H1 (cell line): ENCODE data around the gene PROX2. TPM values are rescaled to one million over a fixed set of nuclear protein-coding genes. Genes with fewer than 3 reads are reported as not detected.

Experiments
- HDAC6 ChIP-seq: IDR thresholded peaks from one replicate; pipeline ENCODE4 v1.7.1; 2012; ENCODE audit warnings: low read depth, mild to moderate bottlenecking, inconsistent platforms, low read length, moderate library complexity
- JUN ChIP-seq: IDR thresholded peaks from 2 replicates; pipeline ENCODE4 v1.6.1; 2011; ENCODE audit warnings: low read depth, mild to moderate bottlenecking, improper control_type of control experiment, low read length
- SIX5 ChIP-seq: IDR thresholded peaks from 2 replicates; pipeline ENCODE4 v1.6.1; 2011; ENCODE audit warnings: mild to moderate bottlenecking, low read depth, low read length
- polyA plus RNA-seq, 7 experiments: library from polyadenylated mRNA; depleted of rRNA in 3 of 7; stranded (reverse) in 5 of 7; unstranded in 2 of 7; fragments of >200 nt in 5 of 7; fragments of 200-250 nt in 2 of 7; gene quantifications; 1 replicate in 5 of 7; 2 replicates in 1 of 7; 4 replicates in 1 of 7; pipeline versions ENCODE4 v1.2.1 to v1.2.3, GENCODE V29; 2011 to 2013; ENCODE audit warnings: missing spikeins in 2 of 7, mixed read lengths in 2 of 7
- total RNA-seq: library from RNA; stranded (reverse); fragmentation: NEBNext Ultra II Directional; extraction: Animal tissue kit (Norgen Biotek cat#: 25700); gene quantifications from 2 replicates; pipeline ENCODE4 v1.2.1, GENCODE V29; 2021
- TF ChIP-seq, protein P1 (sequence below): fragments of 300-600 bp; sonication (generic); IDR thresholded peaks from 2 replicates; pipeline ENCODE4 v1.7.1; 2012; ENCODE audit warnings: low read length, moderate library complexity, mild to moderate bottlenecking, inconsistent platforms; ENCODE audit not compliant: insufficient replicate concordance
- TF ChIP-seq, protein P2 (sequence below): IDR thresholded peaks from 2 replicates; pipeline ENCODE4 v1.6.1; 2011; ENCODE audit warnings: low read length, improper control_type of control experiment

The PROX2 gene
- total and polyA plus RNA-seq, 2 of the 8 experiments (the other 6 are each of a cell fraction or from before 2014, with no cell fraction given), result 0.03 TPM; not detected in 1

GRCh38 chr14:74868739-74869138, 7.2 kb downstream of the PROX2 start (continued):
- TF ChIP-seq, protein P1, sequence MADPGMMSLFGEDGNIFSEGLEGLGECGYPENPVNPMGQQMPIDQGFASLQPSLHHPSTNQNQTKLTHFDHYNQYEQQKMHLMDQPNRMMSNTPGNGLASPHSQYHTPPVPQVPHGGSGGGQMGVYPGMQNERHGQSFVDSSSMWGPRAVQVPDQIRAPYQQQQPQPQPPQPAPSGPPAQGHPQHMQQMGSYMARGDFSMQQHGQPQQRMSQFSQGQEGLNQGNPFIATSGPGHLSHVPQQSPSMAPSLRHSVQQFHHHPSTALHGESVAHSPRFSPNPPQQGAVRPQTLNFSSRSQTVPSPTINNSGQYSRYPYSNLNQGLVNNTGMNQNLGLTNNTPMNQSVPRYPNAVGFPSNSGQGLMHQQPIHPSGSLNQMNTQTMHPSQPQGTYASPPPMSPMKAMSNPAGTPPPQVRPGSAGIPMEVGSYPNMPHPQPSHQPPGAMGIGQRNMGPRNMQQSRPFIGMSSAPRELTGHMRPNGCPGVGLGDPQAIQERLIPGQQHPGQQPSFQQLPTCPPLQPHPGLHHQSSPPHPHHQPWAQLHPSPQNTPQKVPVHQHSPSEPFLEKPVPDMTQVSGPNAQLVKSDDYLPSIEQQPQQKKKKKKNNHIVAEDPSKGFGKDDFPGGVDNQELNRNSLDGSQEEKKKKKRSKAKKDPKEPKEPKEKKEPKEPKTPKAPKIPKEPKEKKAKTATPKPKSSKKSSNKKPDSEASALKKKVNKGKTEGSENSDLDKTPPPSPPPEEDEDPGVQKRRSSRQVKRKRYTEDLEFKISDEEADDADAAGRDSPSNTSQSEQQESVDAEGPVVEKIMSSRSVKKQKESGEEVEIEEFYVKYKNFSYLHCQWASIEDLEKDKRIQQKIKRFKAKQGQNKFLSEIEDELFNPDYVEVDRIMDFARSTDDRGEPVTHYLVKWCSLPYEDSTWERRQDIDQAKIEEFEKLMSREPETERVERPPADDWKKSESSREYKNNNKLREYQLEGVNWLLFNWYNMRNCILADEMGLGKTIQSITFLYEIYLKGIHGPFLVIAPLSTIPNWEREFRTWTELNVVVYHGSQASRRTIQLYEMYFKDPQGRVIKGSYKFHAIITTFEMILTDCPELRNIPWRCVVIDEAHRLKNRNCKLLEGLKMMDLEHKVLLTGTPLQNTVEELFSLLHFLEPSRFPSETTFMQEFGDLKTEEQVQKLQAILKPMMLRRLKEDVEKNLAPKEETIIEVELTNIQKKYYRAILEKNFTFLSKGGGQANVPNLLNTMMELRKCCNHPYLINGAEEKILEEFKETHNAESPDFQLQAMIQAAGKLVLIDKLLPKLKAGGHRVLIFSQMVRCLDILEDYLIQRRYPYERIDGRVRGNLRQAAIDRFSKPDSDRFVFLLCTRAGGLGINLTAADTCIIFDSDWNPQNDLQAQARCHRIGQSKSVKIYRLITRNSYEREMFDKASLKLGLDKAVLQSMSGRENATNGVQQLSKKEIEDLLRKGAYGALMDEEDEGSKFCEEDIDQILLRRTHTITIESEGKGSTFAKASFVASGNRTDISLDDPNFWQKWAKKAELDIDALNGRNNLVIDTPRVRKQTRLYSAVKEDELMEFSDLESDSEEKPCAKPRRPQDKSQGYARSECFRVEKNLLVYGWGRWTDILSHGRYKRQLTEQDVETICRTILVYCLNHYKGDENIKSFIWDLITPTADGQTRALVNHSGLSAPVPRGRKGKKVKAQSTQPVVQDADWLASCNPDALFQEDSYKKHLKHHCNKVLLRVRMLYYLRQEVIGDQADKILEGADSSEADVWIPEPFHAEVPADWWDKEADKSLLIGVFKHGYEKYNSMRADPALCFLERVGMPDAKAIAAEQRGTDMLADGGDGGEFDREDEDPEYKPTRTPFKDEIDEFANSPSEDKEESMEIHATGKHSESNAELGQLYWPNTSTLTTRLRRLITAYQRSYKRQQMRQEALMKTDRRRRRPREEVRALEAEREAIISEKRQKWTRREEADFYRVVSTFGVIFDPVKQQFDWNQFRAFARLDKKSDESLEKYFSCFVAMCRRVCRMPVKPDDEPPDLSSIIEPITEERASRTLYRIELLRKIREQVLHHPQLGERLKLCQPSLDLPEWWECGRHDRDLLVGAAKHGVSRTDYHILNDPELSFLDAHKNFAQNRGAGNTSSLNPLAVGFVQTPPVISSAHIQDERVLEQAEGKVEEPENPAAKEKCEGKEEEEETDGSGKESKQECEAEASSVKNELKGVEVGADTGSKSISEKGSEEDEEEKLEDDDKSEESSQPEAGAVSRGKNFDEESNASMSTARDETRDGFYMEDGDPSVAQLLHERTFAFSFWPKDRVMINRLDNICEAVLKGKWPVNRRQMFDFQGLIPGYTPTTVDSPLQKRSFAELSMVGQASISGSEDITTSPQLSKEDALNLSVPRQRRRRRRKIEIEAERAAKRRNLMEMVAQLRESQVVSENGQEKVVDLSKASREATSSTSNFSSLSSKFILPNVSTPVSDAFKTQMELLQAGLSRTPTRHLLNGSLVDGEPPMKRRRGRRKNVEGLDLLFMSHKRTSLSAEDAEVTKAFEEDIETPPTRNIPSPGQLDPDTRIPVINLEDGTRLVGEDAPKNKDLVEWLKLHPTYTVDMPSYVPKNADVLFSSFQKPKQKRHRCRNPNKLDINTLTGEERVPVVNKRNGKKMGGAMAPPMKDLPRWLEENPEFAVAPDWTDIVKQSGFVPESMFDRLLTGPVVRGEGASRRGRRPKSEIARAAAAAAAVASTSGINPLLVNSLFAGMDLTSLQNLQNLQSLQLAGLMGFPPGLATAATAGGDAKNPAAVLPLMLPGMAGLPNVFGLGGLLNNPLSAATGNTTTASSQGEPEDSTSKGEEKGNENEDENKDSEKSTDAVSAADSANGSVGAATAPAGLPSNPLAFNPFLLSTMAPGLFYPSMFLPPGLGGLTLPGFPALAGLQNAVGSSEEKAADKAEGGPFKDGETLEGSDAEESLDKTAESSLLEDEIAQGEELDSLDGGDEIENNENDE, result no peak
- TF ChIP-seq HDAC6 (no peak), JUN (no peak), SIX5 (no peak)
- TF ChIP-seq, protein P2, sequence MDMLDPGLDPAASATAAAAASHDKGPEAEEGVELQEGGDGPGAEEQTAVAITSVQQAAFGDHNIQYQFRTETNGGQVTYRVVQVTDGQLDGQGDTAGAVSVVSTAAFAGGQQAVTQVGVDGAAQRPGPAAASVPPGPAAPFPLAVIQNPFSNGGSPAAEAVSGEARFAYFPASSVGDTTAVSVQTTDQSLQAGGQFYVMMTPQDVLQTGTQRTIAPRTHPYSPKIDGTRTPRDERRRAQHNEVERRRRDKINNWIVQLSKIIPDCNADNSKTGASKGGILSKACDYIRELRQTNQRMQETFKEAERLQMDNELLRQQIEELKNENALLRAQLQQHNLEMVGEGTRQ, result no peak
